HEK293 (cell line): Measurements from ENCODE around the gene NOLC1.

Experiments
- GFI1B ChIP-seq: fragments of 450-650 bp; formaldehyde crosslinking; IDR thresholded peaks from 2 replicates; pipeline ENCODE4 v1.5.1; 2016; ENCODE audit warnings: missing biosample characterization, missing genetic modification characterization
- IKZF3 ChIP-seq: fragments of 450-650 bp; IDR thresholded peaks from 2 replicates; pipeline ENCODE4 v1.5.0; 2018; ENCODE audit warnings: missing biosample characterization, mild to moderate bottlenecking, missing genetic modification characterization, moderate library complexity
- KLF7 ChIP-seq: fragments of 450-650 bp; formaldehyde crosslinking; IDR thresholded peaks from 2 replicates; pipeline ENCODE4 v1.5.1; 2016; ENCODE audit warnings: missing biosample characterization, missing genetic modification characterization, borderline replicate concordance
- ZBTB17 ChIP-seq: fragments of 450-650 bp; formaldehyde crosslinking; IDR thresholded peaks from 2 replicates; pipeline ENCODE4 v1.5.1; 2016; ENCODE audit warnings: missing biosample characterization, missing genetic modification characterization
- ZNF202 ChIP-seq: fragments of 450-650 bp; formaldehyde crosslinking; IDR thresholded peaks from 2 replicates; pipeline ENCODE4 v1.5.1; 2016; ENCODE audit warnings: missing biosample characterization, missing genetic modification characterization, borderline replicate concordance
- ZNF23 ChIP-seq: fragments of 450-650 bp; formaldehyde crosslinking; IDR thresholded peaks from 2 replicates; pipeline ENCODE4 v1.5.1; 2016; ENCODE audit warnings: missing biosample characterization, missing genetic modification characterization, borderline replicate concordance
- ZNF239 ChIP-seq: fragments of 450-650 bp; formaldehyde crosslinking; IDR thresholded peaks from 2 replicates; pipeline ENCODE4 v1.5.1; 2016; ENCODE audit warnings: missing biosample characterization, missing genetic modification characterization
- ZNF48 ChIP-seq: fragments of 450-650 bp; formaldehyde crosslinking; IDR thresholded peaks from 2 replicates; pipeline ENCODE4 v1.5.1; 2016; ENCODE audit warnings: missing biosample characterization, missing genetic modification characterization
- ZNF560 ChIP-seq: fragments of 450-650 bp; formaldehyde crosslinking; IDR thresholded peaks from 2 replicates; pipeline ENCODE4 v1.5.1; 2017; ENCODE audit warnings: missing biosample characterization, missing genetic modification characterization, borderline replicate concordance
- ZNF585B ChIP-seq: fragments of 450-650 bp; formaldehyde crosslinking; IDR thresholded peaks from 2 replicates; pipeline ENCODE4 v1.5.1; 2016; ENCODE audit warnings: missing biosample characterization, missing genetic modification characterization
- ZNF610 ChIP-seq: fragments of 450-650 bp; formaldehyde crosslinking; IDR thresholded peaks from 2 replicates; pipeline ENCODE4 v1.5.1; 2016; ENCODE audit warnings: missing biosample characterization, missing genetic modification characterization, borderline replicate concordance
- ZNF629 ChIP-seq: fragments of 450-650 bp; formaldehyde crosslinking; IDR thresholded peaks from 2 replicates; pipeline ENCODE4 v1.5.1; 2017; ENCODE audit warnings: missing biosample characterization, missing genetic modification characterization
- ZNF677 ChIP-seq: fragments of 450-650 bp; IDR thresholded peaks from 2 replicates; pipeline ENCODE4 v1.5.0; 2018; ENCODE audit warnings: missing biosample characterization, mild to moderate bottlenecking, missing genetic modification characterization, moderate library complexity
- TF ChIP-seq, protein P1 (sequence below): fragments of 450-650 bp; formaldehyde crosslinking; IDR thresholded peaks from 2 replicates; pipeline ENCODE4 v1.5.1; 2016; ENCODE audit warnings: missing biosample characterization, missing genetic modification characterization
- TF ChIP-seq, protein P2 (sequence below): fragments of 450-650 bp; formaldehyde crosslinking; IDR thresholded peaks from 2 replicates; pipeline ENCODE4 v1.5.1; 2016; ENCODE audit warnings: missing biosample characterization, missing genetic modification characterization
- TF ChIP-seq, protein P3 (sequence below): fragments of 450-650 bp; formaldehyde crosslinking; IDR thresholded peaks from 2 replicates; pipeline ENCODE4 v1.5.1; 2017; ENCODE audit warnings: missing biosample characterization, missing genetic modification characterization
- TF ChIP-seq, protein P4 (sequence below): fragments of 450-650 bp; formaldehyde crosslinking; IDR thresholded peaks from 2 replicates; pipeline ENCODE4 v1.5.1; 2017; ENCODE audit warnings: missing biosample characterization, mild to moderate bottlenecking, missing genetic modification characterization, moderate library complexity
- TF ChIP-seq, protein P5 (sequence below): fragments of 450-650 bp; formaldehyde crosslinking; IDR thresholded peaks from 2 replicates; pipeline ENCODE4 v1.5.1; 2016; ENCODE audit warnings: missing biosample characterization, missing genetic modification characterization
- TF ChIP-seq, protein P6 (sequence below): fragments of 450-650 bp; IDR thresholded peaks from 2 replicates; pipeline ENCODE4 v1.5.1; 2018; ENCODE audit warnings: missing biosample characterization, mild to moderate bottlenecking, missing genetic modification characterization
- TF ChIP-seq, protein P7 (sequence below): fragments of 450-650 bp; formaldehyde crosslinking; IDR thresholded peaks from 2 replicates; pipeline ENCODE4 v1.5.1; 2016; ENCODE audit warnings: missing biosample characterization, missing genetic modification characterization
- TF ChIP-seq, protein P8 (sequence below): fragments of 450-650 bp; formaldehyde crosslinking; IDR thresholded peaks from 2 replicates; pipeline ENCODE4 v1.5.1; 2016; ENCODE audit warnings: missing biosample characterization, missing genetic modification characterization

NOLC1 gene

DNA sequence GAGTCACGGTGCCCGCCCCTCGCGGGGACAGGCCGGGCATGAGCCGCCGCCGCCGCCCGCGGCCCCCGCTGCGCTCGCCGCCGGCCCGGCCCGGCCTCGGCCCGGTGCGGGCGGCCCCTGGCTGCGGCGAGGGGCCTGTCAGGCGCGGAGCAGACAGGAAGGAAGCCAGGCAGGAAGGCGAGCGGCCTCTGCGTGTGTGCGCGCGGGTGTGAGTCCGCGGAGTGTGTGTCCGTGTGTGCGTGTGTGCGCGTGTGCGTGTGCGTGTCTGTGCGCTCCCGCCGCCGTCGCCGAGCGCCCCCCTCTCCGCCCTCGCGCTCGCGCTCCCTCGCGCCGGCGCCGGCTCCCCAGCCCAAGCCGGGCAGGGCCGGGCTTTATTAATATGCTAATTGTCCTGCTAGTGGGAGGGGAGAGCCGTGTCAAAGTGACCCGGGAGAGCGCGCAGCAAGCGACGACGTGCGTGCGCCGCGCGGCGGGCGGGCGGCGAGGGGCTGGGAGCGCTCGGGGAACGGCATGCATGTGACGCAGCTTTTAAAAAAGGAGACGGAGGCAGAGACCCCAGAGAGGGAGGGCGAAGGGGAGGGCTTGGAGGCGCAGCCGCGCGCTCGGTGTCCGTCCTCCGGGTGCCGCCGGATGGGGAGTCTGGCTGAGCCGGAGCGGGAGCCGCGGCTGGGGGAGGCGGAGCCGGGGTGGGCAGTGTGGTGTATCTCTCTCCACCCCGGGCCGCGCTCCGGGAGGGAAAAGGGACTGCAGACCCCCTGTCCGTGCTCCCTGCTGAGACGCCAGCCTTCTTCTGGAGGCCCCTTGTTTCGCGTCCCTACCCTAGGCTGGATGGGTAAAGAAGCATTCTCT is 31.8 kb upstream of the NOLC1 start, which contains the start of gene LDB1 (continued):
- TF ChIP-seq, protein P1, sequence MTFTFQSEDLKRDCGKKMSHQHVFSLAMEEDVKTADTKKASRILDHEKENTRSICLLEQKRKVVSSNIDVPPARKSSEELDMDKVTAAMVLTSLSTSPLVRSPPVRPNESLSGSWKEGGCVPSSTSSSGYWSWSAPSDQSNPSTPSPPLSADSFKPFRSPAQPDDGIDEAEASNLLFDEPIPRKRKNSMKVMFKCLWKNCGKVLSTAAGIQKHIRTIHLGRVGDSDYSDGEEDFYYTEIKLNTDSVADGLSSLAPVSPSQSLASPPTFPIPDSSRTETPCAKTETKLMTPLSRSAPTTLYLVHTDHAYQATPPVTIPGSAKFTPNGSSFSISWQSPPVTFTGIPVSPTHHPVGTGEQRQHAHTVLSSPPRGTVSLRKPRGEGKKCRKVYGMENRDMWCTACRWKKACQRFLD (tag by site-specific recombination), result no peak
- TF ChIP-seq ZNF610 (peak; percentile 39; the same call in 1 of the 2 replicates), ZNF48 (tag by site-specific recombination) (no peak), ZNF202 (tag by site-specific recombination) (no peak), ZBTB17 (tag by site-specific recombination) (peak; percentile 23; the same call in 1 of the 2 replicates), KLF7 (tag by site-specific recombination) (no peak), ZNF23 (no peak), IKZF3 (tag by site-specific recombination) (no peak), ZNF585B (no peak), ZNF677 (tag by site-specific recombination) (no peak), ZNF239 (tag by site-specific recombination) (no peak), ZNF560 (tag by site-specific recombination) (no peak), GFI1B (tag by site-specific recombination) (no peak), ZNF629 (tag by site-specific recombination) (peak; percentile 75)
- TF ChIP-seq, protein P2, sequence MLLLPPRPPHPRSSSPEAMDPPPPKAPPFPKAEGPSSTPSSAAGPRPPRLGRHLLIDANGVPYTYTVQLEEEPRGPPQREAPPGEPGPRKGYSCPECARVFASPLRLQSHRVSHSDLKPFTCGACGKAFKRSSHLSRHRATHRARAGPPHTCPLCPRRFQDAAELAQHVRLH, result no peak
- TF ChIP-seq, protein P3, sequence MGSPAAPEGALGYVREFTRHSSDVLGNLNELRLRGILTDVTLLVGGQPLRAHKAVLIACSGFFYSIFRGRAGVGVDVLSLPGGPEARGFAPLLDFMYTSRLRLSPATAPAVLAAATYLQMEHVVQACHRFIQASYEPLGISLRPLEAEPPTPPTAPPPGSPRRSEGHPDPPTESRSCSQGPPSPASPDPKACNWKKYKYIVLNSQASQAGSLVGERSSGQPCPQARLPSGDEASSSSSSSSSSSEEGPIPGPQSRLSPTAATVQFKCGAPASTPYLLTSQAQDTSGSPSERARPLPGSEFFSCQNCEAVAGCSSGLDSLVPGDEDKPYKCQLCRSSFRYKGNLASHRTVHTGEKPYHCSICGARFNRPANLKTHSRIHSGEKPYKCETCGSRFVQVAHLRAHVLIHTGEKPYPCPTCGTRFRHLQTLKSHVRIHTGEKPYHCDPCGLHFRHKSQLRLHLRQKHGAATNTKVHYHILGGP, result no peak
- TF ChIP-seq, protein P4, sequence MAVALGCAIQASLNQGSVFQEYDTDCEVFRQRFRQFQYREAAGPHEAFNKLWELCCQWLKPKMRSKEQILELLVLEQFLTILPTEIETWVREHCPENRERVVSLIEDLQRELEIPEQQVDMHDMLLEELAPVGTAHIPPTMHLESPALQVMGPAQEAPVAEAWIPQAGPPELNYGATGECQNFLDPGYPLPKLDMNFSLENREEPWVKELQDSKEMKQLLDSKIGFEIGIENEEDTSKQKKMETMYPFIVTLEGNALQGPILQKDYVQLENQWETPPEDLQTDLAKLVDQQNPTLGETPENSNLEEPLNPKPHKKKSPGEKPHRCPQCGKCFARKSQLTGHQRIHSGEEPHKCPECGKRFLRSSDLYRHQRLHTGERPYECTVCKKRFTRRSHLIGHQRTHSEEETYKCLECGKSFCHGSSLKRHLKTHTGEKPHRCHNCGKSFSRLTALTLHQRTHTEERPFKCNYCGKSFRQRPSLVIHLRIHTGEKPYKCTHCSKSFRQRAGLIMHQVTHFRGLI (tag by site-specific recombination), result peak; percentile 74; the same call in 1 of the 2 replicates
- TF ChIP-seq, protein P5, sequence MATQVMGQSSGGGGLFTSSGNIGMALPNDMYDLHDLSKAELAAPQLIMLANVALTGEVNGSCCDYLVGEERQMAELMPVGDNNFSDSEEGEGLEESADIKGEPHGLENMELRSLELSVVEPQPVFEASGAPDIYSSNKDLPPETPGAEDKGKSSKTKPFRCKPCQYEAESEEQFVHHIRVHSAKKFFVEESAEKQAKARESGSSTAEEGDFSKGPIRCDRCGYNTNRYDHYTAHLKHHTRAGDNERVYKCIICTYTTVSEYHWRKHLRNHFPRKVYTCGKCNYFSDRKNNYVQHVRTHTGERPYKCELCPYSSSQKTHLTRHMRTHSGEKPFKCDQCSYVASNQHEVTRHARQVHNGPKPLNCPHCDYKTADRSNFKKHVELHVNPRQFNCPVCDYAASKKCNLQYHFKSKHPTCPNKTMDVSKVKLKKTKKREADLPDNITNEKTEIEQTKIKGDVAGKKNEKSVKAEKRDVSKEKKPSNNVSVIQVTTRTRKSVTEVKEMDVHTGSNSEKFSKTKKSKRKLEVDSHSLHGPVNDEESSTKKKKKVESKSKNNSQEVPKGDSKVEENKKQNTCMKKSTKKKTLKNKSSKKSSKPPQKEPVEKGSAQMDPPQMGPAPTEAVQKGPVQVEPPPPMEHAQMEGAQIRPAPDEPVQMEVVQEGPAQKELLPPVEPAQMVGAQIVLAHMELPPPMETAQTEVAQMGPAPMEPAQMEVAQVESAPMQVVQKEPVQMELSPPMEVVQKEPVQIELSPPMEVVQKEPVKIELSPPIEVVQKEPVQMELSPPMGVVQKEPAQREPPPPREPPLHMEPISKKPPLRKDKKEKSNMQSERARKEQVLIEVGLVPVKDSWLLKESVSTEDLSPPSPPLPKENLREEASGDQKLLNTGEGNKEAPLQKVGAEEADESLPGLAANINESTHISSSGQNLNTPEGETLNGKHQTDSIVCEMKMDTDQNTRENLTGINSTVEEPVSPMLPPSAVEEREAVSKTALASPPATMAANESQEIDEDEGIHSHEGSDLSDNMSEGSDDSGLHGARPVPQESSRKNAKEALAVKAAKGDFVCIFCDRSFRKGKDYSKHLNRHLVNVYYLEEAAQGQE, result 0 out of 2 replicates have a peak, but pooled peaks have one; percentile 8
- TF ChIP-seq, protein P6, sequence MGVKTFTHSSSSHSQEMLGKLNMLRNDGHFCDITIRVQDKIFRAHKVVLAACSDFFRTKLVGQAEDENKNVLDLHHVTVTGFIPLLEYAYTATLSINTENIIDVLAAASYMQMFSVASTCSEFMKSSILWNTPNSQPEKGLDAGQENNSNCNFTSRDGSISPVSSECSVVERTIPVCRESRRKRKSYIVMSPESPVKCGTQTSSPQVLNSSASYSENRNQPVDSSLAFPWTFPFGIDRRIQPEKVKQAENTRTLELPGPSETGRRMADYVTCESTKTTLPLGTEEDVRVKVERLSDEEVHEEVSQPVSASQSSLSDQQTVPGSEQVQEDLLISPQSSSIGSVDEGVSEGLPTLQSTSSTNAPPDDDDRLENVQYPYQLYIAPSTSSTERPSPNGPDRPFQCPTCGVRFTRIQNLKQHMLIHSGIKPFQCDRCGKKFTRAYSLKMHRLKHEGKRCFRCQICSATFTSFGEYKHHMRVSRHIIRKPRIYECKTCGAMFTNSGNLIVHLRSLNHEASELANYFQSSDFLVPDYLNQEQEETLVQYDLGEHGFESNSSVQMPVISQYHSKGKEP (tag by site-specific recombination), result no peak
- TF ChIP-seq, protein P7, sequence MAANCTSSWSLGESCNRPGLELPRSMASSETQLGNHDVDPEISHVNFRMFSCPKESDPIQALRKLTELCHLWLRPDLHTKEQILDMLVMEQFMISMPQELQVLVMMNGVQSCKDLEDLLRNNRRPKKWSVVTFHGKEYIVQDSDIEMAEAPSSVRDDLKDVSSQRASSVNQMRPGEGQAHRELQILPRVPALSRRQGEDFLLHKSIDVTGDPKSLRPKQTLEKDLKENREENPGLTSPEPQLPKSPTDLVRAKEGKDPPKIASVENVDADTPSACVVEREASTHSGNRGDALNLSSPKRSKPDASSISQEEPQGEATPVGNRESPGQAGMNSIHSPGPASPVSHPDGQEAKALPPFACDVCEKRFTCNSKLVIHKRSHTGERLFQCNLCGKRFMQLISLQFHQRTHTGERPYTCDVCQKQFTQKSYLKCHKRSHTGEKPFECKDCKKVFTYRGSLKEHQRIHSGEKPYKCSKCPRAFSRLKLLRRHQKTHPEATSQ (tag by site-specific recombination), result no peak
- TF ChIP-seq, protein P8, sequence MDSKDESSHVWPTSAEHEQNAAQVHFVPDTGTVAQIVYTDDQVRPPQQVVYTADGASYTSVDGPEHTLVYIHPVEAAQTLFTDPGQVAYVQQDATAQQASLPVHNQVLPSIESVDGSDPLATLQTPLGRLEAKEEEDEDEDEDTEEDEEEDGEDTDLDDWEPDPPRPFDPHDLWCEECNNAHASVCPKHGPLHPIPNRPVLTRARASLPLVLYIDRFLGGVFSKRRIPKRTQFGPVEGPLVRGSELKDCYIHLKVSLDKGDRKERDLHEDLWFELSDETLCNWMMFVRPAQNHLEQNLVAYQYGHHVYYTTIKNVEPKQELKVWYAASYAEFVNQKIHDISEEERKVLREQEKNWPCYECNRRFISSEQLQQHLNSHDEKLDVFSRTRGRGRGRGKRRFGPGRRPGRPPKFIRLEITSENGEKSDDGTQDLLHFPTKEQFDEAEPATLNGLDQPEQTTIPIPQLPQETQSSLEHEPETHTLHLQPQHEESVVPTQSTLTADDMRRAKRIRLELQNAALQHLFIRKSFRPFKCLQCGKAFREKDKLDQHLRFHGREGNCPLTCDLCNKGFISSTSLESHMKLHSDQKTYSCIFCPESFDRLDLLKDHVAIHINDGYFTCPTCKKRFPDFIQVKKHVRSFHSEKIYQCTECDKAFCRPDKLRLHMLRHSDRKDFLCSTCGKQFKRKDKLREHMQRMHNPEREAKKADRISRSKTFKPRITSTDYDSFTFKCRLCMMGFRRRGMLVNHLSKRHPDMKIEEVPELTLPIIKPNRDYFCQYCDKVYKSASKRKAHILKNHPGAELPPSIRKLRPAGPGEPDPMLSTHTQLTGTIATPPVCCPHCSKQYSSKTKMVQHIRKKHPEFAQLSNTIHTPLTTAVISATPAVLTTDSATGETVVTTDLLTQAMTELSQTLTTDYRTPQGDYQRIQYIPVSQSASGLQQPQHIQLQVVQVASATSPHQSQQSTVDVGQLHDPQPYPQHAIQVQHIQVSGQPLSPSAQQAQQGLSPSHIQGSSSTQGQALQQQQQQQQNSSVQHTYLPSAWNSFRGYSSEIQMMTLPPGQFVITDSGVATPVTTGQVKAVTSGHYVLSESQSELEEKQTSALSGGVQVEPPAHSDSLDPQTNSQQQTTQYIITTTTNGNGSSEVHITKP (tag by site-specific recombination), result no peak
